GM12878 (cell line): Measurements from ENCODE around the gene POLN. TPM values are rescaled to one million over a fixed set of nuclear protein-coding genes. Genes with fewer than 3 reads are reported as not detected.

ENCODE experiments used
- ATAC-seq: fragments of 200-7000 bp; cut with Tn5 transposase; 3 replicates; pipeline ENCODE4 v1.9.1; 2020; ENCODE audit warnings: mild to moderate bottlenecking, moderate library complexity
- BruUV-seq: library from RNA; stranded (reverse); fragments of 400-500 nt; replicated peaks from 2 replicates; lab custom pipeline; 2021; lab: Mats Ljungman, UMichigan
- CTCF ChIA-PET: fragments of 300-600 bp; sonication (Branson Sonifier 250); formaldehyde crosslinking; extraction: SDS; loops from one replicate; lab custom pipeline; 2021; ENCODE audit warnings: inconsistent platforms; lab: Yijun Ruan, JAX
- POLR2A ChIA-PET: fragments of 350-600 bp; formaldehyde crosslinking; extraction: SDS; loops from one replicate; lab custom pipeline; 2021; ENCODE audit warnings: inconsistent platforms; lab: Charles Lee
- RAD21 ChIA-PET: fragments of 300-600 bp; sonication (Branson Sonifier 250); formaldehyde crosslinking; loops from one replicate; lab custom pipeline; 2023; ENCODE audit warnings: antibody characterized with exemption; ENCODE audit not compliant: unreplicated experiment; lab: Charles Lee
- SMC1A ChIA-PET: fragments of 300-600 bp; sonication (Branson Sonifier 250); formaldehyde crosslinking; loops from one replicate; lab custom pipeline; 2023; ENCODE audit not compliant: unreplicated experiment, uncharacterized antibody; lab: Charles Lee
- DNase-seq: peaks from one replicate; pipeline ENCODE4 v3.0.0-alpha.2; 2011; ENCODE audit warnings: low read depth, low spot score
- FAIRE-seq: peaks from 3 replicates; lab custom pipeline; 2011; peaks lifted over from hg19 to GRCh38; lab: Jason Lieb, UNC
- H2AFZ ChIP-seq: 2 replicates; pipeline ENCODE4 v1.6.0; 2011; ENCODE audit warnings: low read depth, low read length, control low read depth; ENCODE audit not compliant: control insufficient read depth
- H3K27ac ChIP-seq: 2 replicates; pipeline ENCODE4 v1.5.1; 2011; ENCODE audit warnings: control low read depth; ENCODE audit not compliant: control insufficient read depth, insufficient read depth
- H3K27me3 ChIP-seq, 2 experiments: replicated peaks in 1 of 2; 2 replicates each; pipeline versions ENCODE4 v1.6.0 to v1.6.1; 2011; ENCODE audit warnings: low read length in 1 of 2; ENCODE audit not compliant: control insufficient read depth in 2 of 2, insufficient read depth in 2 of 2
- H3K36me3 ChIP-seq, 2 experiments: 2 replicates each; pipeline ENCODE4 v1.5.1; 2011; ENCODE audit warnings: low read length in 1 of 2; ENCODE audit not compliant: control insufficient read depth in 2 of 2, insufficient read depth in 2 of 2
- H3K4me1 ChIP-seq: 2 replicates; pipeline ENCODE4 v1.6.1; 2011; ENCODE audit warnings: mild to moderate bottlenecking, low read length, moderate library complexity, mixed read lengths; ENCODE audit not compliant: control insufficient read depth, insufficient read depth
- H3K4me2 ChIP-seq: 2 replicates; pipeline ENCODE4 v1.6.0; 2011; ENCODE audit warnings: control low read depth; ENCODE audit not compliant: control insufficient read depth, insufficient read depth
- H3K4me3 ChIP-seq: fragments of 200-600 bp; sonication (generic); 2 replicates; pipeline ENCODE4 v1.5.1; 2016
- H3K79me2 ChIP-seq: 2 replicates; pipeline ENCODE4 v1.6.0; 2011; ENCODE audit warnings: low read length; ENCODE audit not compliant: control insufficient read depth, insufficient read depth
- H3K9ac ChIP-seq: 2 replicates; pipeline ENCODE4 v1.8.0; 2011; ENCODE audit warnings: low read length, control low read depth, mixed read lengths; ENCODE audit not compliant: control insufficient read depth, insufficient read depth
- H3K9me3 ChIP-seq: replicated peaks from 3 replicates; pipeline ENCODE4 v1.5.1; 2011; ENCODE audit warnings: mild to moderate bottlenecking, low read length; ENCODE audit not compliant: control insufficient read depth, insufficient read depth
- H4K20me1 ChIP-seq: 2 replicates; pipeline ENCODE4 v1.6.0; 2011; ENCODE audit not compliant: control insufficient read depth, insufficient read depth
- BHLHE40 ChIP-seq, 2 experiments: fragments of 450-650 bp in 1 of 2; IDR thresholded peaks; 2 replicates each; pipeline ENCODE4 v1.6.1; 2011 to 2017; ENCODE audit warnings: low read depth in 2 of 2, borderline replicate concordance in 1 of 2, improper control_type of control experiment in 1 of 2, low read length in 1 of 2, mild to moderate bottlenecking in 1 of 2
- CBFB ChIP-seq: IDR thresholded peaks from 2 replicates; pipeline ENCODE4 v1.6.1; 2016; ENCODE audit warnings: antibody characterized with exemption, low read depth
- IKZF2 ChIP-seq, 2 experiments: fragments of 450-650 bp; IDR thresholded peaks; 2 replicates each; pipeline ENCODE4 v1.6.1; 2017; ENCODE audit warnings: mild to moderate bottlenecking in 2 of 2, moderate library complexity in 2 of 2
- NFYA ChIP-seq: IDR thresholded peaks from 2 replicates; pipeline ENCODE4 v1.6.1; 2011; ENCODE audit warnings: low read depth, mild to moderate bottlenecking, low read length, improper control_type of control experiment, borderline replicate concordance
- ZNF217 ChIP-seq: fragments of 450-650 bp; IDR thresholded peaks from 2 replicates; pipeline ENCODE4 v1.6.1; 2017; ENCODE audit warnings: antibody characterized with exemption, mild to moderate bottlenecking
- ZNF24 ChIP-seq: fragments of 450-650 bp; IDR thresholded peaks from 2 replicates; pipeline ENCODE4 v1.6.1; 2017; ENCODE audit warnings: antibody characterized with exemption, mild to moderate bottlenecking
- WGBS: methylation state at CpG from one replicate; pipeline ENCODE4 v1.1.6; 2016; ENCODE audit warnings: low lambda C conversion rate; ENCODE audit not compliant: insufficient replicate concordance, insufficient coverage; ENCODE audit errors: missing lambda C conversion rate; 5-methylcytosine and 5-hydroxymethylcytosine counted together
- in situ Hi-C: fragments of 300-500 bp; cut with MboI; formaldehyde crosslinking; loops from 9 replicates; pipeline ENCODE4 v1.14.3; 2018; ENCODE audit warnings: mixed read lengths
- intact Hi-C: fragments of 100-400 bp; cut with micrococcal nuclease; formaldehyde crosslinking; loops from one replicate; pipeline ENCODE4 v1.14.2; 2022; ENCODE audit not compliant: unreplicated experiment
- polyA plus RNA-seq, 11 experiments: library from polyadenylated mRNA; depleted of rRNA in 4 of 11; unstranded in 6 of 11; stranded (reverse) in 5 of 11; fragments of >200 nt; fragmentation: Nextera tagmentation in 4 of 11; fragmentation: Illumina TruSeq in 1 of 11; extraction: Ambion mirVana in 4 of 11; extraction: Trizol in 1 of 11; gene quantifications; 1 replicate in 1 of 11; 2 replicates in 10 of 11; pipeline versions ENCODE4 v1.2.1 to v1.2.3, GENCODE V29; 2011 to 2016; ENCODE audit warnings: inconsistent platforms in 2 of 11, missing spikeins in 2 of 11, low read depth in 1 of 11
- total RNA-seq, 4 experiments: library from RNA; depleted of rRNA in 3 of 4; stranded (reverse); fragments of >200 nt in 3 of 4; fragmentation: Illumina TruSeq in 1 of 4; extraction: Trizol in 1 of 4; gene quantifications; 2 replicates each; pipeline versions ENCODE4 v1.2.1 to v1.2.3, GENCODE V29; 2013 to 2021
- TF ChIP-seq, protein P1 (sequence below): IDR thresholded peaks from 2 replicates; pipeline ENCODE4 v1.6.1; 2012; ENCODE audit warnings: low read length, inconsistent platforms
- TF ChIP-seq, protein P2 (sequence below): IDR thresholded peaks from 2 replicates; pipeline ENCODE4 v1.6.1; 2011; ENCODE audit warnings: low read depth, mild to moderate bottlenecking, low read length, moderate library complexity, borderline replicate concordance; ENCODE audit errors: extremely low read depth
- TF ChIP-seq, protein P3 (sequence below): fragments of 450-650 bp; IDR thresholded peaks from 2 replicates; pipeline ENCODE4 v1.6.1; 2018; ENCODE audit warnings: borderline replicate concordance, mild to moderate bottlenecking; ENCODE audit not compliant: partially characterized antibody
- TF ChIP-seq, protein P4 (sequence below): fragments of 450-650 bp; IDR thresholded peaks from 2 replicates; pipeline ENCODE4 v1.6.1; 2017; ENCODE audit warnings: borderline replicate concordance
- TF ChIP-seq, protein P5 (sequence below): fragments of 450-650 bp; IDR thresholded peaks from 2 replicates; pipeline ENCODE4 v1.6.1; 2018; ENCODE audit warnings: mild to moderate bottlenecking, low read depth, moderate library complexity; ENCODE audit not compliant: partially characterized antibody
- TF ChIP-seq, protein P6 (sequence below): fragments of 450-650 bp; conservative IDR thresholded peaks from 2 replicates; pipeline ENCODE4 v1.6.1; 2017; ENCODE audit warnings: mild to moderate bottlenecking, moderate library complexity

POLN gene
- total and polyA plus RNA-seq, 10 of the 15 experiments (the other 5 are each of a cell fraction or from before 2014, with no cell fraction given) = 0.09 to 2.0 (median 0.95) TPM; not detected in 1

DNA sequence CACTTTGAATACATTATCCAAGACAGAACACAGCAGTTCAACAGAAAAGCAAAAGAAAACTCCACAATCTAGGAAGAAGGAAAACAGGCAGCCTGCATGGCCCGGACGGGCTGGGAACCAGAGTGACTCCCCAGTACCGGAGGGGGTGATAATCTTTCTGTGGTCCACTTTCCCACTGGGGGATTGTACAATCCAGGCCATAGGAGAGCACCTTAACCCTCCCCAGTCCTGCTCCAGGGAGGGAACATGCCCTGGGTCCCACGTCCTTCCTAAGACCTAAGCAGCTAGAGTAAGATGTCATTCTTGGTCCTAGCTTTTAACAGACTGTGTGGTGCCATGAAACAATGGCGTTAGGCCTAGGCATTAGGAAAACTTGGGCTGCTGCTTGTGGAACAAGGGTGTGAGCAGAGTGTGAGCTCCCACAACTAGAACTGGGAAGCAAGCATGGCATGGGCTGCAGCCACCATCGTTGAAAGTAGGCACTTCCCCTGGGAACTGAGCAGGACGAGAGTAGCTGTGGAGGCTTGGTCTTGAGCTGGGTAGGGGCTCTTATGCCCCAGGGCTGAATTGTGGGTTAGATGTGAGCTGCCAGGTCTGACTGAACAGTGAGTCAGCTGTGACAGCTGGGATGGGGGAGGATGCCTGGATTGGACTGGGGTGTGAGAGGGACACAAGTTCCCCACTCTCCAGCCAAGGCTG, 140.4 kb downstream of the POLN start:
- POLR2A ChIA-PET = no interaction called here
- no peaks in the 10 kb centered on the region for H3K36me3 ChIP-seq
- RAD21 ChIA-PET = no interaction called here
- H3K79me2 ChIP-seq = no peaks in the 10 kb centered on the region
- no peak overlapping the region for H3K4me2 ChIP-seq
- no TSS peak for BruUV-seq
- no peak overlapping the region for H3K4me3 ChIP-seq
- H2AFZ ChIP-seq = no peak overlapping the region
- in situ Hi-C loops (no loop called here), intact Hi-C loops (no loop called here)
- no peaks in the 10 kb centered on the region for H4K20me1 ChIP-seq
- CTCF ChIA-PET = no interaction called here
- H3K27ac ChIP-seq = no peak overlapping the region
- DNase-seq = no peak
- 32% methylated on average over 7 of the region's 7 CpGs for WGBS
- H3K4me1 ChIP-seq = peaks cover 8% of the 10 kb centered on the region
- H3K27me3 ChIP-seq = no peaks in the 10 kb centered on the region
- SMC1A ChIA-PET = no interaction called here
- ATAC-seq = no peak
- peaks cover 22% of the 10 kb centered on the region for H3K9me3 ChIP-seq
- no peak overlapping the region for H3K9ac ChIP-seq
- FAIRE-seq = no peak
- TF ChIP-seq, protein P1, sequence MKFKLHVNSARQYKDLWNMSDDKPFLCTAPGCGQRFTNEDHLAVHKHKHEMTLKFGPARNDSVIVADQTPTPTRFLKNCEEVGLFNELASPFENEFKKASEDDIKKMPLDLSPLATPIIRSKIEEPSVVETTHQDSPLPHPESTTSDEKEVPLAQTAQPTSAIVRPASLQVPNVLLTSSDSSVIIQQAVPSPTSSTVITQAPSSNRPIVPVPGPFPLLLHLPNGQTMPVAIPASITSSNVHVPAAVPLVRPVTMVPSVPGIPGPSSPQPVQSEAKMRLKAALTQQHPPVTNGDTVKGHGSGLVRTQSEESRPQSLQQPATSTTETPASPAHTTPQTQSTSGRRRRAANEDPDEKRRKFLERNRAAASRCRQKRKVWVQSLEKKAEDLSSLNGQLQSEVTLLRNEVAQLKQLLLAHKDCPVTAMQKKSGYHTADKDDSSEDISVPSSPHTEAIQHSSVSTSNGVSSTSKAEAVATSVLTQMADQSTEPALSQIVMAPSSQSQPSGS = no peak
- no peak for TF ChIP-seq BHLHE40 (IDR thresholded peaks at IDR 0.05; ENCODE audit: borderline replicate concordance in 1 of 2, low read depth in 2 of 2, low read length in 1 of 2)
- TF ChIP-seq, protein P2, sequence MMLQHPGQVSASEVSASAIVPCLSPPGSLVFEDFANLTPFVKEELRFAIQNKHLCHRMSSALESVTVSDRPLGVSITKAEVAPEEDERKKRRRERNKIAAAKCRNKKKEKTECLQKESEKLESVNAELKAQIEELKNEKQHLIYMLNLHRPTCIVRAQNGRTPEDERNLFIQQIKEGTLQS = no peak
- TF ChIP-seq IKZF2 (IDR thresholded peaks at IDR 0.05) = no peak
- TF ChIP-seq, protein P3, sequence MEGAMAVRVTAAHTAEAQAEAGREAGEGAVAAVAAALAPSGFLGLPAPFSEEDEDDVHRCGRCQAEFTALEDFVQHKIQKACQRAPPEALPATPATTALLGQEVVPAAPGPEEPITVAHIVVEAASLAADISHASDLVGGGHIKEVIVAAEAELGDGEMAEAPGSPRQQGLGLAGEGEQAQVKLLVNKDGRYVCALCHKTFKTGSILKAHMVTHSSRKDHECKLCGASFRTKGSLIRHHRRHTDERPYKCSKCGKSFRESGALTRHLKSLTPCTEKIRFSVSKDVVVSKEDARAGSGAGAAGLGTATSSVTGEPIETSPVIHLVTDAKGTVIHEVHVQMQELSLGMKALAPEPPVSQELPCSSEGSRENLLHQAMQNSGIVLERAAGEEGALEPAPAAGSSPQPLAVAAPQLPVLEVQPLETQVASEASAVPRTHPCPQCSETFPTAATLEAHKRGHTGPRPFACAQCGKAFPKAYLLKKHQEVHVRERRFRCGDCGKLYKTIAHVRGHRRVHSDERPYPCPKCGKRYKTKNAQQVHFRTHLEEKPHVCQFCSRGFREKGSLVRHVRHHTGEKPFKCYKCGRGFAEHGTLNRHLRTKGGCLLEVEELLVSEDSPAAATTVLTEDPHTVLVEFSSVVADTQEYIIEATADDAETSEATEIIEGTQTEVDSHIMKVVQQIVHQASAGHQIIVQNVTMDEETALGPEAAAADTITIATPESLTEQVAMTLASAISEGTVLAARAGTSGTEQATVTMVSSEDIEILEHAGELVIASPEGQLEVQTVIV = no peak
- TF ChIP-seq ZNF217 = no peak
- TF ChIP-seq CBFB = no peak
- no peak for TF ChIP-seq ZNF24
- TF ChIP-seq, protein P4, sequence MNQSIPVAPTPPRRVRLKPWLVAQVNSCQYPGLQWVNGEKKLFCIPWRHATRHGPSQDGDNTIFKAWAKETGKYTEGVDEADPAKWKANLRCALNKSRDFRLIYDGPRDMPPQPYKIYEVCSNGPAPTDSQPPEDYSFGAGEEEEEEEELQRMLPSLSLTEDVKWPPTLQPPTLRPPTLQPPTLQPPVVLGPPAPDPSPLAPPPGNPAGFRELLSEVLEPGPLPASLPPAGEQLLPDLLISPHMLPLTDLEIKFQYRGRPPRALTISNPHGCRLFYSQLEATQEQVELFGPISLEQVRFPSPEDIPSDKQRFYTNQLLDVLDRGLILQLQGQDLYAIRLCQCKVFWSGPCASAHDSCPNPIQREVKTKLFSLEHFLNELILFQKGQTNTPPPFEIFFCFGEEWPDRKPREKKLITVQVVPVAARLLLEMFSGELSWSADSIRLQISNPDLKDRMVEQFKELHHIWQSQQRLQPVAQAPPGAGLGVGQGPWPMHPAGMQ = no peak
- TF ChIP-seq, protein P5, sequence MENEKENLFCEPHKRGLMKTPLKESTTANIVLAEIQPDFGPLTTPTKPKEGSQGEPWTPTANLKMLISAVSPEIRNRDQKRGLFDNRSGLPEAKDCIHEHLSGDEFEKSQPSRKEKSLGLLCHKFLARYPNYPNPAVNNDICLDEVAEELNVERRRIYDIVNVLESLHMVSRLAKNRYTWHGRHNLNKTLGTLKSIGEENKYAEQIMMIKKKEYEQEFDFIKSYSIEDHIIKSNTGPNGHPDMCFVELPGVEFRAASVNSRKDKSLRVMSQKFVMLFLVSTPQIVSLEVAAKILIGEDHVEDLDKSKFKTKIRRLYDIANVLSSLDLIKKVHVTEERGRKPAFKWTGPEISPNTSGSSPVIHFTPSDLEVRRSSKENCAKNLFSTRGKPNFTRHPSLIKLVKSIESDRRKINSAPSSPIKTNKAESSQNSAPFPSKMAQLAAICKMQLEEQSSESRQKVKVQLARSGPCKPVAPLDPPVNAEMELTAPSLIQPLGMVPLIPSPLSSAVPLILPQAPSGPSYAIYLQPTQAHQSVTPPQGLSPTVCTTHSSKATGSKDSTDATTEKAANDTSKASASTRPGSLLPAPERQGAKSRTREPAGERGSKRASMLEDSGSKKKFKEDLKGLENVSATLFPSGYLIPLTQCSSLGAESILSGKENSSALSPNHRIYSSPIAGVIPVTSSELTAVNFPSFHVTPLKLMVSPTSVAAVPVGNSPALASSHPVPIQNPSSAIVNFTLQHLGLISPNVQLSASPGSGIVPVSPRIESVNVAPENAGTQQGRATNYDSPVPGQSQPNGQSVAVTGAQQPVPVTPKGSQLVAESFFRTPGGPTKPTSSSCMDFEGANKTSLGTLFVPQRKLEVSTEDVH = no peak
- no peak for TF ChIP-seq NFYA
- TF ChIP-seq, protein P6, sequence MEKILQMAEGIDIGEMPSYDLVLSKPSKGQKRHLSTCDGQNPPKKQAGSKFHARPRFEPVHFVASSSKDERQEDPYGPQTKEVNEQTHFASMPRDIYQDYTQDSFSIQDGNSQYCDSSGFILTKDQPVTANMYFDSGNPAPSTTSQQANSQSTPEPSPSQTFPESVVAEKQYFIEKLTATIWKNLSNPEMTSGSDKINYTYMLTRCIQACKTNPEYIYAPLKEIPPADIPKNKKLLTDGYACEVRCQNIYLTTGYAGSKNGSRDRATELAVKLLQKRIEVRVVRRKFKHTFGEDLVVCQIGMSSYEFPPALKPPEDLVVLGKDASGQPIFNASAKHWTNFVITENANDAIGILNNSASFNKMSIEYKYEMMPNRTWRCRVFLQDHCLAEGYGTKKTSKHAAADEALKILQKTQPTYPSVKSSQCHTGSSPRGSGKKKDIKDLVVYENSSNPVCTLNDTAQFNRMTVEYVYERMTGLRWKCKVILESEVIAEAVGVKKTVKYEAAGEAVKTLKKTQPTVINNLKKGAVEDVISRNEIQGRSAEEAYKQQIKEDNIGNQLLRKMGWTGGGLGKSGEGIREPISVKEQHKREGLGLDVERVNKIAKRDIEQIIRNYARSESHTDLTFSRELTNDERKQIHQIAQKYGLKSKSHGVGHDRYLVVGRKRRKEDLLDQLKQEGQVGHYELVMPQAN = no peak
